HG03135 (cell line): ENCODE measurements around the gene NFYC.

Experiments
- ATAC-seq: cut with Tn5 transposase; IDR thresholded peaks from one replicate; pipeline ENCODE4 v1.9.1; 2021; ENCODE audit warnings: mild to moderate bottlenecking, moderate library complexity; ENCODE audit not compliant: unreplicated experiment

The NFYC gene

GRCh38 chr1:40756523-40756922 is 65.0 kb downstream of the NFYC start:
- no peak for ATAC-seq

- ATAC-seq = no peak
These were observed 65.6 kb downstream of the NFYC start for GRCh38 chr1:40757084-40757483.

GRCh38 chr1:40758004-40758403 is 66.5 kb downstream of the NFYC start:
- no peak for ATAC-seq

- ATAC-seq = no peak
These were observed 67.3 kb downstream of the NFYC start for GRCh38 chr1:40758578-40759343.

GRCh38 chr1:40760984-40761383 is 69.5 kb downstream of the NFYC start:
- no peak for ATAC-seq

GRCh38 chr1:40762144-40762923 is 70.8 kb downstream of the NFYC start:
- ATAC-seq = no peak

- no peak for ATAC-seq
These were observed 72.4 kb downstream of the NFYC start for GRCh38 chr1:40763742-40764532.

- no peak for ATAC-seq
These were observed 73.5 kb downstream of the NFYC start for GRCh38 chr1:40764981-40765380.

- ATAC-seq = no peak
These were observed 74.5 kb downstream of the NFYC start for GRCh38 chr1:40766017-40766416.

GRCh38 chr1:40766560-40766959 is 75.1 kb downstream of the NFYC start:
- ATAC-seq = no peak

GRCh38 chr1:40768146-40768990 is 76.9 kb downstream of the NFYC start:
- no peak for ATAC-seq

- no peak for ATAC-seq
These were observed 78.3 kb downstream of the NFYC start for GRCh38 chr1:40769815-40770214.

GRCh38 chr1:40770296-40771070 is 79.0 kb downstream of the NFYC start:
- no peak for ATAC-seq

- ATAC-seq = no peak
These were observed 80.8 kb downstream of the NFYC start for GRCh38 chr1:40772146-40772955.

- ATAC-seq = no peak
These were observed 82.3 kb downstream of the NFYC start for GRCh38 chr1:40773748-40774265.

- ATAC-seq = no peak
These were observed 82.9 kb downstream of the NFYC start for GRCh38 chr1:40774266-40774998.

- no peak for ATAC-seq
These were observed 85.0 kb downstream of the NFYC start for GRCh38 chr1:40776236-40777072.
